ENCODE data around the gene GRB14.
"Not testable (repeated sequence)": the region's sequence is repeated elsewhere in the genome, so short reads cannot be mapped to it uniquely, and the experiment has no call there.

GRB14 gene

GRCh38 chr2:164560181-164560792 lies 61.0 kb downstream of the GRB14 start:
- no peak for DNase-seq (ENCODE audit: low read depth in 1 of 2, low spot score in 1 of 2)

- DNase-seq (ENCODE audit: low read depth in 1 of 2, low spot score in 1 of 2), result no peak
These were observed 62.8 kb downstream of the GRB14 start for GRCh38 chr2:164558450-164558849.

GRCh38 chr2:164554487-164554886 lies 66.8 kb downstream of the GRB14 start:
- DNase-seq (ENCODE audit: low read depth in 1 of 2, low spot score in 1 of 2), result no peak

- no peak for DNase-seq (ENCODE audit: low read depth in 1 of 2, low spot score in 1 of 2)
These were observed 69.8 kb downstream of the GRB14 start for GRCh38 chr2:164551519-164551918.

GRCh38 chr2:164549705-164550104 lies 71.6 kb downstream of the GRB14 start:
- DNase-seq (ENCODE audit: low read depth in 1 of 2, low spot score in 1 of 2), result not testable (repeated sequence)

- DNase-seq (ENCODE audit: low read depth in 1 of 2, low spot score in 1 of 2), result no peak
These were observed 75.8 kb downstream of the GRB14 start for GRCh38 chr2:164545484-164545883.

GRCh38 chr2:164542581-164543021 lies 78.7 kb downstream of the GRB14 start:
- no peak for DNase-seq (ENCODE audit: low read depth in 1 of 2, low spot score in 1 of 2)

GRCh38 chr2:164538240-164538866 lies 82.9 kb downstream of the GRB14 start:
- no peak for DNase-seq (ENCODE audit: low read depth in 1 of 2, low spot score in 1 of 2)

GRCh38 chr2:164535280-164536025 lies 85.8 kb downstream of the GRB14 start:
- DNase-seq (ENCODE audit: low read depth in 1 of 2, low spot score in 1 of 2), result no peak

- DNase-seq (ENCODE audit: low read depth in 1 of 2, low spot score in 1 of 2), result no peak
These were observed 90.8 kb downstream of the GRB14 start for GRCh38 chr2:164530464-164530863.

- DNase-seq (ENCODE audit: low read depth in 1 of 2, low spot score in 1 of 2), result no peak
These were observed 97.6 kb downstream of the GRB14 start for GRCh38 chr2:164523726-164524125.

GRCh38 chr2:164523009-164523408 lies 98.3 kb downstream of the GRB14 start:
- no peak for DNase-seq (ENCODE audit: low read depth in 1 of 2, low spot score in 1 of 2)

- no peak for DNase-seq (ENCODE audit: low read depth in 1 of 2, low spot score in 1 of 2)
These were observed 98.7 kb downstream of the GRB14 start for GRCh38 chr2:164522561-164522981.

- no peak for DNase-seq (ENCODE audit: low read depth in 1 of 2, low spot score in 1 of 2)
These were observed 105.5 kb downstream of the GRB14 start for GRCh38 chr2:164515734-164516133.

- DNase-seq (ENCODE audit: low read depth in 1 of 2, low spot score in 1 of 2), result no peak
These were observed 106.3 kb downstream of the GRB14 start for GRCh38 chr2:164515030-164515429.

- DNase-seq (ENCODE audit: low read depth in 1 of 2, low spot score in 1 of 2), result no peak
These were observed 106.8 kb downstream of the GRB14 start for GRCh38 chr2:164514491-164514890.

GRCh38 chr2:164512871-164513270 lies 108.4 kb downstream of the GRB14 start:
- DNase-seq (ENCODE audit: low read depth in 1 of 2, low spot score in 1 of 2), result no peak

- no peak for DNase-seq (ENCODE audit: low read depth in 1 of 2, low spot score in 1 of 2)
These were observed 109.5 kb downstream of the GRB14 start for GRCh38 chr2:164511738-164512137.

- DNase-seq (ENCODE audit: low read depth in 1 of 2, low spot score in 1 of 2), result no peak
These were observed 110.4 kb downstream of the GRB14 start for GRCh38 chr2:164510895-164511294.

- no peak for DNase-seq (ENCODE audit: low read depth in 1 of 2, low spot score in 1 of 2)
These were observed 112.0 kb downstream of the GRB14 start for GRCh38 chr2:164509137-164509877.

GRCh38 chr2:164504253-164504652 lies 117.0 kb downstream of the GRB14 start:
- no peak for DNase-seq (ENCODE audit: low read depth in 1 of 2, low spot score in 1 of 2)

GRCh38 chr2:164498836-164499235 lies 122.4 kb downstream of the GRB14 start:
- no peak for DNase-seq (ENCODE audit: low read depth in 1 of 2, low spot score in 1 of 2)
